ENCODE results near the gene KAT6B.

- no peak for TF ChIP-seq CTCF (IDR thresholded peaks at IDR 0.05)
- no peak for TF ChIP-seq POLR2A (IDR thresholded peaks at IDR 0.05)
- no peak for TF ChIP-seq EP300 (IDR thresholded peaks at IDR 0.05)
- TF ChIP-seq POLR2AphosphoS5 (IDR thresholded peaks at IDR 0.05) = no peak
Observed at GRCh38 chr10:75009426-75009825, 183.0 kb downstream of the KAT6B start.

All from stomach (tissue), 4 donors.